GM20000 (cell line): ENCODE data around the gene DNAH12.

Experiments used
- DNase-seq: peaks from one replicate; pipeline ENCODE4 v3.0.0; 2012; ENCODE audit warnings: low spot score
- TF ChIP-seq, protein P1 (sequence below): IDR thresholded peaks from 2 replicates; pipeline ENCODE4 v1.5.1; 2012; ENCODE audit warnings: mild to moderate bottlenecking, control low read depth; ENCODE audit errors: extremely low read depth, missing control alignments

DNAH12 gene

DNA sequence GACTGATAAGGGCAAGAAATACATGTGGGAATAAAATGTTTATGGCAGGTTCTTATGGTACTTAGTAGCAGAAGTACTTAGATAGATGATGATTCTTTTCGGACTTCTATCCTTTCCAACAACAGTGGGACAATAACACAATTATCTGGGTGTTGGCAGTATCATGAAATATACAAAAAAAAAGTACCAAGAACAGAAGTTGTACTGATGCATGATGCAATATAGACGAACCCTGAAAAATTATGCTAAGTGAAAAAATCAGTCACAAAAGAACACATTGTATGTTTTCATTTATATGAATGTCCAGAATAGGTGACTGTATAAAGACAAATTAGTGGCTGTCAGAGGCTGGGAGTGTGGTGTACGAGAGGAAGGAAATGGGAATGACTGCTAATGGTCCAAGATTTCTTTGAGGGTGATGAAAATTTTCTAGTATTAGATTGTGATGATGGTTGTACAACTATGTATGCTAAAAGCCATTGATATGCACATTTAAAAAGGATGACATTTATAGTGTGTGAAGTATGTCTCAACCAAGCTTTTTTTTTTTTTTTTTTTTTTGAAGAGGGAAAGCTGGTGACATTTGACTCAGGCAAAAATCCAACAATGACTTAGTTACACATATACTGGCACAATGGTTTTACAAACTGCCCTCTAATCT lies 32.0 kb upstream of the DNAH12 start:
- TF ChIP-seq, protein P1, sequence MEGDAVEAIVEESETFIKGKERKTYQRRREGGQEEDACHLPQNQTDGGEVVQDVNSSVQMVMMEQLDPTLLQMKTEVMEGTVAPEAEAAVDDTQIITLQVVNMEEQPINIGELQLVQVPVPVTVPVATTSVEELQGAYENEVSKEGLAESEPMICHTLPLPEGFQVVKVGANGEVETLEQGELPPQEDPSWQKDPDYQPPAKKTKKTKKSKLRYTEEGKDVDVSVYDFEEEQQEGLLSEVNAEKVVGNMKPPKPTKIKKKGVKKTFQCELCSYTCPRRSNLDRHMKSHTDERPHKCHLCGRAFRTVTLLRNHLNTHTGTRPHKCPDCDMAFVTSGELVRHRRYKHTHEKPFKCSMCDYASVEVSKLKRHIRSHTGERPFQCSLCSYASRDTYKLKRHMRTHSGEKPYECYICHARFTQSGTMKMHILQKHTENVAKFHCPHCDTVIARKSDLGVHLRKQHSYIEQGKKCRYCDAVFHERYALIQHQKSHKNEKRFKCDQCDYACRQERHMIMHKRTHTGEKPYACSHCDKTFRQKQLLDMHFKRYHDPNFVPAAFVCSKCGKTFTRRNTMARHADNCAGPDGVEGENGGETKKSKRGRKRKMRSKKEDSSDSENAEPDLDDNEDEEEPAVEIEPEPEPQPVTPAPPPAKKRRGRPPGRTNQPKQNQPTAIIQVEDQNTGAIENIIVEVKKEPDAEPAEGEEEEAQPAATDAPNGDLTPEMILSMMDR = no peak
- DNase-seq = no peak

DNA sequence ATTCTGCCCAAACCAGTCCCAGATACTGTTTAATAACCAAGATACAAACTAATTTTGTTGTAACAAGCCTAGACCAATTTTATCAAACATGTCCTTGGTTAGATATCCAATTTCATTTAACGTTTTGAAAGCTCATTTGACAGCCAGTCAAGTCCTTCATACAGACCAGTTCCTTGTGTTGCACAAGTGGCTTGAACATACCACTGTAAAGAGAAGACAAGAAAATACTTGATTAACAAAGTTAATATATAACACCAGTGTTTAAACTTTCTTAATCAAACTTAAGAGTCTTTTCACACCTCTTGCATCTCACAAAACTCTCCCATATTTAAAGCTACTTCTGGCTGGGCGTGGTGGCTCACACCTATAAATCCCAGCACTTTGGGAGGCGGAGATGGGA lies 28.0 kb upstream of the DNAH12 start:
- TF ChIP-seq, protein P1 = no peak
- no peak for DNase-seq

DNA sequence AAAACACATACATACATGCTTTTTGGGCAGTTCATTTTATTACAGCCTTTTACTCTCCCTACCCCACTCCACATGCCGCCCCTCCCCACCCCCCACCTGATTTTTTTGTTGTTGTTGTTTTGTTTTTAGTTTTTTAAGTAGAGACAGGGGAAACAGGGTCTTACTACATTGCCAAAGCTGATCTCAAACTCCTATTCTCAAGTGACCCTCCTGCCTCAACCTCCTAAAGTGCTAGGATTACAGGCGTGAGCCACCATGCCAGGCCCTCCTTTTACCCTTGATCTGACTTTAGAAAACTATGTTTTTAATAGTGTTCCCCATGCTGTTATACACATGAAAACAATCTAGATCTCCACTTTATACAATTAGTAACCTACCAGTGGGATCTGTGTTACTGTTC lies 26.7 kb upstream of the DNAH12 start:
- TF ChIP-seq, protein P1 = no peak

DNA sequence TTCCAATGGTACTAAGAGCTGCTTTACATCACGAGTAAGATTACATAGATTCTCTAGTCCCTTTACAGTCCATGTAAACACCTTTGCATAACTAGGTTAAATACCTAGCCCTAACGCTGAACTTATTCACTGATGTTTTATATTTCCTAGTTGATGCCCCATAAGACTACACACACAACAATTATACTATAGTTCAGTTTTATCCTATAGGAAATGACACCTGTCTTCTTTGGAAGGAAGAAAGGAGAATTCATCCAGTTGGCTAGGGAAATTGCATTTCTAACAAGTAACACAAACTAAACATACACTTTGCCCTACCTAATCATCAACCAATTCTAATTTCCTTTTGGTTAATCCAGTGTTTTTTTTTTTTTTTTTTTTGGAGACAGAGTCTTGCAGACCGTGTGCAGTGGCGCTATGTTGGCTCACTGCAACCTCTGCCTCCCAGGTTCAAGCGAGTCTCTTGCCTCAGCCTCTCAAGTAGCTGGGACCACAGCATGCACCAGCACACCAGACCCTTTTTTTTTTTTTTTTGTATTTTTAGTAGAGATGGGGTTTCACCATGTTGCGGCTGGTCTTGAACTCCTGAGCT lies 25.8 kb upstream of the DNAH12 start:
- no peak for DNase-seq
- TF ChIP-seq, protein P1 = no peak

More for the DNA sequence above, 26.7 kb upstream of the DNAH12 start:
- DNase-seq = no peak

DNA sequence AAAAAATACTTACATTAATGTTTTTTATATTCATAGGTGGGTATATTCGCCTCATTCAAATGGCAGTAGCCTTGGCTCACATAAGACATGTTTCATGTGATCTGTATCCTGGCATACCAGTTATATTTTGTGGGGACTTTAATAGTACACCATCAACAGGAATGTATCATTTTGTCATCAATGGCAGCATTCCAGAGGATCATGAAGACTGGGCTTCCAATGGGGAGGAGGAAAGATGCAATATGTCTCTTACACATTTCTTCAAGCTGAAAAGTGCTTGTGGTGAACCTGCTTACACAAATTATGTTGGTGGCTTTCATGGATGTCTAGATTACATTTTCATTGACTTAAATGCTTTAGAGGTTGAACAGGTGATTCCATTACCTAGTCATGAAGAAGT lies 15.4 kb upstream of the DNAH12 start:
- DNase-seq = no peak
- TF ChIP-seq, protein P1 = no peak

DNA sequence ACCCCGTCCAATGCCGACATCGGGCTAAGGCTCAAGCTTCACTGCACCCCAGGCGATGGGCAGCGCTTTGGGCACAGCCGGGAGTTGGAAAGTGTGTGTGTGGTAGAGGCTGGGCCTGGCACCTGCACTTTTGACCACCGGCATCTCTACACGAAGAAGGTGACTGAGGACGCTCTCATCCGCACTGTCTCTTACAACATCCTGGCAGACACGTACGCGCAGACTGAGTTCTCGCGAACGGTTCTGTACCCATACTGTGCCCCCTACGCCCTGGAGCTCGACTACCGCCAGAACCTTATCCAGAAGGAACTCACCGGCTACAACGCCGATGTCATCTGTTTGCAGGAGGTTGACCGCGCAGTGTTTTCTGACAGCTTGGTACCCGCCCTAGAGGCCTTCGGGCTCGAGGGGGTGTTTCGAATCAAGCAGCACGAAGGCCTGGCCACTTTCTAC lies 13.0 kb upstream of the DNAH12 start:
- TF ChIP-seq, protein P1 = no peak
- DNase-seq = peak; percentile 39

DNA sequence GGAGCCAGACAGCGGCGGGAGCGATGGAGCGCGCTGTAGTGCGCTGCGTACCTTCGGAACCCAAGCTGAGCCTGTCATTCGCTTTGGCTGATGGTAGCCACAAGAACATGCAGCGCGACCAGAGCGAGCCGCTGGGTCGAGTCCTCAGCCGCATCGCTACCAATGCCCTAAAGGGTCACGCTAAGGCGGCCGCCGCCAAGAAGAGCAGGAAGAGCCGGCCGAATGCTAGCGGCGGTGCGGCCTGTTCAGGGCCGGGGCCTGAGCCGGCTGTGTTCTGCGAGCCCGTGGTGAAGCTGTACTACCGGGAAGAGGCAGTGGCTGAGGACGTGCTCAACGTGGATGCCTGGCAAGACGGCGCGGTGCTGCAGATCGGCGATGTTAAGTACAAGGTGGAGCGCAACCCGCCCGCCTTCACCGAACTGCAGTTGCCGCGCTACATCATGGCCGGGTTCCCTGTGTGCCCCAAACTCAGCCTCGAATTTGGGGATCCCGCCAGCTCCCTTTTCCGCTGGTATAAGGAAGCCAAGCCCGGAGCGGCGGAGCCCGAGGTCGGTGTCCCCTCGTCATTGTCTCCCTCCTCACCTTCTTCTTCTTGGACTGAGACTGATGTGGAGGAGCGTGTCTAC lies 12.4 kb upstream of the DNAH12 start:
- TF ChIP-seq, protein P1 = no peak
- peak; percentile 30 for DNase-seq
